HL-60 (cell line): ENCODE measurements around the gene SLC38A2.

ENCODE experiments used
- CTCF ChIP-seq: IDR thresholded peaks from one replicate; pipeline ENCODE4 v1.5.1; 2011; ENCODE audit warnings: low read length, control low read depth, inconsistent platforms; ENCODE audit not compliant: insufficient read depth
- POLR2AphosphoS5 ChIP-seq: IDR thresholded peaks from 2 replicates; pipeline ENCODE4 v1.6.1; 2012; ENCODE audit warnings: low read depth

- TF ChIP-seq CTCF (no peak), POLR2AphosphoS5 (no peak)
Measured at GRCh38 chr12:46382408-46382963, 9.9 kb upstream of the SLC38A2 start.
